Hematopoietic multipotent progenitor cell treated with erythropoietin and hydrocortisone succinate and interleukin-3 and kit ligand, for 15 days (in vitro differentiated cells): ENCODE data around the gene CELSR3.

Experiments
- DNase-seq: peaks from one replicate; pipeline ENCODE4 v3.0.0-alpha.2; 2015; ENCODE audit warnings: low spot score

Gene CELSR3

GRCh38 chr3:48660800-48661400 is 1.8 kb downstream of the CELSR3 start:
- DNase-seq: no peak

- no peak for DNase-seq
Observed at GRCh38 chr3:48656841-48657281, 5.8 kb downstream of the CELSR3 start.

GRCh38 chr3:48656061-48656840 is 6.4 kb downstream of the CELSR3 start:
- peak; percentile 70 for DNase-seq

GRCh38 chr3:48655606-48656005 is 7.1 kb downstream of the CELSR3 start:
- no peak for DNase-seq

GRCh38 chr3:48655063-48655462 is 7.6 kb downstream of the CELSR3 start:
- DNase-seq: no peak

GRCh38 chr3:48652923-48653715 is 9.6 kb downstream of the CELSR3 start:
- DNase-seq: no peak

- DNase-seq: no peak
Observed at GRCh38 chr3:48651771-48652170, 10.9 kb downstream of the CELSR3 start.

- peak; percentile 22 for DNase-seq
Observed at GRCh38 chr3:48650723-48651122, 12.0 kb downstream of the CELSR3 start.

- DNase-seq: no peak
Observed at GRCh38 chr3:48648188-48648850, 14.4 kb downstream of the CELSR3 start.

- DNase-seq: no peak
Observed at GRCh38 chr3:48647714-48648113, 15.0 kb downstream of the CELSR3 start.

GRCh38 chr3:48644898-48645760 is 17.6 kb downstream of the CELSR3 start:
- DNase-seq: no peak

GRCh38 chr3:48642605-48643004 is 20.1 kb downstream of the CELSR3 start:
- no peak for DNase-seq

GRCh38 chr3:48641396-48641795 is 21.3 kb downstream of the CELSR3 start:
- DNase-seq: no peak

- DNase-seq: no peak
Observed at GRCh38 chr3:48639944-48640606, 22.6 kb downstream of the CELSR3 start.

- DNase-seq: no peak
Observed at GRCh38 chr3:48637305-48637704, 25.4 kb downstream of the CELSR3 start.

GRCh38 chr3:48636149-48636655 is 26.5 kb downstream of the CELSR3 start:
- DNase-seq: no peak

- peak; percentile 95 for DNase-seq
Observed at GRCh38 chr3:48635222-48636021, 27.3 kb downstream of the CELSR3 start, which contains the start of gene SLC26A6. SLC26A6 (minus strand) TSS chr3:48635461; CDS start chr3:48635393, 68 bp downstream.

GRCh38 chr3:48634661-48635221 is 27.9 kb downstream of the CELSR3 start:
- peak; percentile 32 for DNase-seq

GRCh38 chr3:48633743-48634142 is 28.9 kb downstream of the CELSR3 start:
- no peak for DNase-seq
